ENCODE results near the gene CHRM2. TPM values are rescaled to one million over a fixed set of nuclear protein-coding genes. Genes with fewer than 3 reads are reported as not detected.

The CHRM2 gene
- polyA plus RNA-seq, 1 of the 3 experiments (the other 2 are of a cell fraction) = 0.23 TPM

GRCh38 chr7:136931169-136931867, 62.9 kb downstream of the CHRM2 start:
- no peak for DNase-seq
- H3K36me3 ChIP-seq (replicated peaks in 1 of 2; ENCODE audit: control insufficient read depth in 1 of 2, insufficient read depth in 2 of 2, low read length in 1 of 2) = no peaks in the 10 kb centered on the region
- POLR2A ChIA-PET = no interaction called here
- no peak overlapping the region for H3K27ac ChIP-seq (ENCODE audit: low read depth in 2 of 2, low read length in 1 of 2)
- H3K9me3 ChIP-seq = no peaks in the 10 kb centered on the region
- H3K79me2 ChIP-seq (ENCODE audit: insufficient read depth) = no peaks in the 10 kb centered on the region
- no peak overlapping the region for H3K4me2 ChIP-seq
- H2AFZ ChIP-seq (ENCODE audit: low read depth) = no peak overlapping the region
- H3K4me3 ChIP-seq (ENCODE audit: low read depth in 2 of 2, low read length in 1 of 2) = no peak overlapping the region
- H3K9me2 ChIP-seq = no peaks in the 10 kb centered on the region
- H4K20me1 ChIP-seq (ENCODE audit: insufficient read depth) = no peaks in the 10 kb centered on the region
- CTCF ChIA-PET = interaction anchor here (0.6 kb wide), 1 partner anchor 12 kb away, joined by 4 read pairs; no protein-coding TSS in a partner anchor
- no peaks in the 10 kb centered on the region for H3K4me1 ChIP-seq (ENCODE audit: control insufficient read depth in 1 of 2, insufficient read depth in 2 of 2, low read depth in 1 of 2, low read length in 1 of 2)
- WGBS (ENCODE audit: low lambda C conversion rate) = 14% methylated on average over 3 of the region's 3 CpGs
- no peak for TF ChIP-seq RCOR1 (IDR thresholded peaks at IDR 0.05; ENCODE audit: low read length)
- TF ChIP-seq, protein P1, sequence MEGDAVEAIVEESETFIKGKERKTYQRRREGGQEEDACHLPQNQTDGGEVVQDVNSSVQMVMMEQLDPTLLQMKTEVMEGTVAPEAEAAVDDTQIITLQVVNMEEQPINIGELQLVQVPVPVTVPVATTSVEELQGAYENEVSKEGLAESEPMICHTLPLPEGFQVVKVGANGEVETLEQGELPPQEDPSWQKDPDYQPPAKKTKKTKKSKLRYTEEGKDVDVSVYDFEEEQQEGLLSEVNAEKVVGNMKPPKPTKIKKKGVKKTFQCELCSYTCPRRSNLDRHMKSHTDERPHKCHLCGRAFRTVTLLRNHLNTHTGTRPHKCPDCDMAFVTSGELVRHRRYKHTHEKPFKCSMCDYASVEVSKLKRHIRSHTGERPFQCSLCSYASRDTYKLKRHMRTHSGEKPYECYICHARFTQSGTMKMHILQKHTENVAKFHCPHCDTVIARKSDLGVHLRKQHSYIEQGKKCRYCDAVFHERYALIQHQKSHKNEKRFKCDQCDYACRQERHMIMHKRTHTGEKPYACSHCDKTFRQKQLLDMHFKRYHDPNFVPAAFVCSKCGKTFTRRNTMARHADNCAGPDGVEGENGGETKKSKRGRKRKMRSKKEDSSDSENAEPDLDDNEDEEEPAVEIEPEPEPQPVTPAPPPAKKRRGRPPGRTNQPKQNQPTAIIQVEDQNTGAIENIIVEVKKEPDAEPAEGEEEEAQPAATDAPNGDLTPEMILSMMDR (IDR thresholded peaks at IDR 0.05) = no peak
- no peak for TF ChIP-seq YY1 (IDR thresholded peaks at IDR 0.05; ENCODE audit: low read depth)
- TF ChIP-seq NFIC (IDR thresholded peaks at IDR 0.05; ENCODE audit: borderline replicate concordance) = no peak
- no peak for TF ChIP-seq NRF1 (IDR thresholded peaks at IDR 0.05; ENCODE audit: low read depth, low read length)
- no peak for TF ChIP-seq GATA2 (CRISPR knock-in tag; IDR thresholded peaks at IDR 0.05)
- no peak for TF ChIP-seq CHD2 (IDR thresholded peaks at IDR 0.05; ENCODE audit: low read length, partially characterized antibody)
- TF ChIP-seq, protein P2, sequence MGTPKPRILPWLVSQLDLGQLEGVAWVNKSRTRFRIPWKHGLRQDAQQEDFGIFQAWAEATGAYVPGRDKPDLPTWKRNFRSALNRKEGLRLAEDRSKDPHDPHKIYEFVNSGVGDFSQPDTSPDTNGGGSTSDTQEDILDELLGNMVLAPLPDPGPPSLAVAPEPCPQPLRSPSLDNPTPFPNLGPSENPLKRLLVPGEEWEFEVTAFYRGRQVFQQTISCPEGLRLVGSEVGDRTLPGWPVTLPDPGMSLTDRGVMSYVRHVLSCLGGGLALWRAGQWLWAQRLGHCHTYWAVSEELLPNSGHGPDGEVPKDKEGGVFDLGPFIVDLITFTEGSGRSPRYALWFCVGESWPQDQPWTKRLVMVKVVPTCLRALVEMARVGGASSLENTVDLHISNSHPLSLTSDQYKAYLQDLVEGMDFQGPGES (IDR thresholded peaks at IDR 0.05; ENCODE audit: low read depth, low read length) = no peak
- TF ChIP-seq SMC3 (IDR thresholded peaks at IDR 0.05; ENCODE audit: low read depth, low read length) = no peak
- TF ChIP-seq FOXJ3 (CRISPR knock-in tag; IDR thresholded peaks at IDR 0.05) = no peak
- TF ChIP-seq PBX3 (IDR thresholded peaks at IDR 0.05) = no peak
- TF ChIP-seq RFX5 (IDR thresholded peaks at IDR 0.05; ENCODE audit: low read length) = no peak
- TF ChIP-seq SIN3A (IDR thresholded peaks at IDR 0.05; ENCODE audit: borderline replicate concordance, low read depth, low read length) = no peak
- no peak for TF ChIP-seq RAD21 (IDR thresholded peaks at IDR 0.05; ENCODE audit: low read length)
- no peak for TF ChIP-seq JUND (IDR thresholded peaks at IDR 0.05)
- H3F3A ChIP-seq (replicated peaks; ENCODE audit: insufficient read depth) = no peaks in the 10 kb centered on the region
- no peaks in the 10 kb centered on the region for H3K27me3 ChIP-seq (ENCODE audit: insufficient read depth)
- H3K9ac ChIP-seq = no peak overlapping the region
